GM21447 (cell line): ENCODE results near the gene FEZF1.

Experiments
- ATAC-seq: cut with Tn5 transposase; IDR thresholded peaks from one replicate; pipeline ENCODE4 v1.9.1; 2021; ENCODE audit not compliant: unreplicated experiment

The FEZF1 gene

GRCh38 chr7:122273117-122273516, 31.4 kb downstream of the FEZF1 start:
- no peak for ATAC-seq

DNA sequence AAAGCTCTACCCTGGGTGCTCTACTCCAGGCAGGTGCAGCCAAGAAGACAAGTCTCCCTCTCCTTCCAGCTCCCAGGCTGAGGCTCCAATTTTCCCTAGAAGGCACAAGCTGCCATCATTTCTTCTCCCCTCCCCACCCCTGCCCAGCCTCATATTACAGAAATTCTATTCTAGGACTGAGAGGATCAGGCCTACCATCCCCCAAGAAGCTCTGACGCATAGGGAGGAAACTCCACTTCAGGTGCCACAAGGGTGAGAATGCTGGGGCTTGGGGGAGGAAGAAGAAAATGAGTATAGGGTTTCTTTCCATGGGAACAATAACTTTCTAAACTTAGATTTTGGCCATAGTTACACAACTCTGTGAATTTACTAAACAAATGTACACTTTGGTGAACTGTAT, 35.3 kb downstream of the FEZF1 start:
- ATAC-seq: no peak

- ATAC-seq: no peak
Observed at GRCh38 chr7:122268101-122268500, 36.4 kb downstream of the FEZF1 start.

DNA sequence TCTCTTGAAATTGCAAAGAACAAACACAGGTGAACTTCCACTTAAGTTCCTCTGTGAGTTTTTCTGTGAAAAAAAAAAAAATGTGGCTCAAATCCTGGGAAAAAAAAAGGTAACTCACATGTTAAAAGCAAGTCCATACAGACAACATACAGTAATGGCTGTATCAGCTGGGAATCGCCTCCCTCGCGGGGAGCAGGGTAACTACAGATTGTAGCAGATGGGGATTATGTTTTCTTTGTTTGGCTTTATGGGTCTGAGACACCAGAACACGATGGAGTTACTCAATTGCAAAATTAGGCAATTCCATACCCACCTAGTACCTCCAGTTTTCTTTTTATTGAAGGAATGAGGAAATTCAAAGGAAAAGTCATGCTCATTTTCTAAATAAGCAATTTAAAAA, 42.3 kb downstream of the FEZF1 start:
- no peak for ATAC-seq

GRCh38 chr7:122261442-122261841, 43.1 kb downstream of the FEZF1 start:
- no peak for ATAC-seq

DNA sequence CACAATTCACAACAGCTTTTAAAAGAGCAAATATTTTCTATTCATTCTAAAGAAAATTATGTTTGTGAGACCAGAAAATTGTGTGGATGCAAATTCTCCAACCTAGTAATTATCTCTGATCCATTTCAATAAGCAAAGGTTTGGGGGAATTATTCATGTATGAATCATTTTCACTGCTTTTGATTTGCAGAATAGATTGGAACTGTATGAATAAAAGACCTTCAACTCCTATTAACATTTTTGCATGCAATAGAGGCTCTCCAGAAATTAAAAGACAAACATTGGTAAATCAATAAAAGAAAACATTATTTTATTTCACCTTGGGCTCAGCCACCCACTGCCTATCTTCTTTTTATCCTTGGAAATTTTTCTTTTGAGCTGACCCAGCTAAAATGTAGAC, 43.5 kb downstream of the FEZF1 start:
- ATAC-seq: no peak

DNA sequence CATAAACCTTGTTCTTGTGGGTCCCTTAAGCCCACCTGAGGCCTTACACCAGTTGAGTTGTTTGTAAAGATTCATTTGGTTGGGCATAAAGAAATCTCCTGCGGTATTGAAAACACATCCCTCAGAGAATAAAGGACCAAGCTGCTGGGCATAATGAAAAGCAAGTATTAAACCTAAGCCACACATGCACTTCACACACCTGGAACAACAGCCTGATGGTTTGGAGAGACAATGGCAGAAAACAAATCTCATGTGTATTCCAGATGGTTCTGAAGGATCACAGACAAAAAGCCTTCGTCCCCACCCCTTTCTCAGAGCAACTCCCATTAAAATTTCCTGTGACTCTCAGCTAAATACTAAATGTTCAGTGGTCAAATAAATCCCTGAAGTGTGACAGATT, 44.2 kb downstream of the FEZF1 start:
- no peak for ATAC-seq

GRCh38 chr7:122258971-122259370, 45.6 kb downstream of the FEZF1 start:
- ATAC-seq: no peak

- no peak for ATAC-seq
Observed at GRCh38 chr7:122257056-122257455, 47.5 kb downstream of the FEZF1 start.

GRCh38 chr7:122256046-122256445, 48.5 kb downstream of the FEZF1 start:
- no peak for ATAC-seq

DNA sequence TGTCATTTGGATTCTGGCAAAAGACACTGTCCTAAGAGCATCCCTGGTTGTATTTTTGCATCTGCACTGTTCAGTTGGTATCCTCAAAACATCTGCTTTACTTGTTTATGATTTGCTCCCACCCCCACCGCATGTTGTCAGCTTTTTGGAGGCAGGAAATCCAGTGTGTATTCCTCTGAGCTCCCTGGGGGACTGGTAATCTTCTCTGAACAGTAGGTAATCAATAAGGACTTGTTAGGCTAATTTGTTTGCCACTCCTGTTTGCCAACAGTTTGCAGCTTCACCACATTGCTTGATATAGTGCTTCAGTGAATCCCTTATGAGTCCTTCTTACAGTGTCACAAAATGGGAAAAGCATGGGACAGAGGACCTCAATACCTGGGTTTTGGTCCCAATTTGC, 49.1 kb downstream of the FEZF1 start:
- ATAC-seq: no peak
